Rectal smooth muscle tissue (tissue), 1 donor: ENCODE results near the gene SYNE3.

Experiments
- H3K27ac ChIP-seq: one replicate; pipeline ENCODE4 v1.7.0; 2013; ENCODE audit warnings: low read depth, low read length, inconsistent platforms
- H3K27me3 ChIP-seq: one replicate; pipeline ENCODE4 v1.7.0; 2013; ENCODE audit warnings: low read length; ENCODE audit not compliant: control insufficient read depth, insufficient read depth
- H3K36me3 ChIP-seq: one replicate; pipeline ENCODE4 v1.7.0; 2013; ENCODE audit warnings: low read length; ENCODE audit not compliant: control insufficient read depth, insufficient read depth
- H3K4me1 ChIP-seq: one replicate; pipeline ENCODE4 v1.7.0; 2013; ENCODE audit warnings: low read length; ENCODE audit not compliant: control insufficient read depth, insufficient read depth
- H3K4me3 ChIP-seq: one replicate; pipeline ENCODE4 v1.7.0; 2013; ENCODE audit warnings: low read length
- H3K9ac ChIP-seq: one replicate; pipeline ENCODE4 v1.7.0; 2013; ENCODE audit warnings: low read length

Gene SYNE3

DNA sequence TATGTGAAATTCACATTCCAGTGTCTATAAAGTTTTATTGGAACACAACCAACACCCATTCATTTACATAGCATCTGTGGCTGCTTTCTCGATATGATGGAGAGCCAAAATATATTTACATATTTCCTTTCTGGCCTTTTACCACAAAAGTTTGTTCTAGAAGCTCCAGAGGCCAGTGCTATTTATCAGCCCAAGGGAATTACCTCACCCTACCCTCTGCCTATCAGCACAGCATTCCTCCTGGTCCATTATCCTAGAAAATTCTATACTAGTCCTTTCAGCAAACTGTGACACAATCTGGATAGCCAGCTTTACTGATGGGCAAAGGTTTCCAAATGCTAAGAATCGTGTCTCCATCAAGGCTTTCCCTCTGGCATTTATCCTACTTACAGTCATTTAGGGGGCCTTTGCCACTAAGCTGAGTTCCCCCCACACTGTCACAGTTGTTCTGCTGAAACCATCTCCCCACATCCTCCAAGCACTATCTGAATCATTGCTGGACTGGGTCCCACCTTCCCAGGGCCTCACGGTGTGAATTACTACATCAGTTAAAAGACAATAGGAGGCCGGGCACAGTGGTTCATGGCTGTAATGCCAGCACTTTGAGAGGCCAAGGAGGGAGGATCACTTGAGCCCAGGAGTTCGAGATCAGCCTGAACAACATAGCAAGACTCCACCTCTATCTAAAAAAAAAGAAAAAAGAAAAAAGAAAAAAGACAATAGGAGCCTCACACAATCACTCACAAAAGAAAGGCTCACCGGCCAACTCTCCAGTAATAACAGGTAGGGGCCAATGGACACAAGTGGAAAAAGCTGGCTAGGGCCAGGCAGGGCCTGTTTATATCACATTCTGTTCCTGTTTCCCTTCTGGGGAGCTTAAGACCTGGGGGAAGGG lies 12.1 kb downstream of the SYNE3 start:
- Histone ChIP-seq H3K4me1 (peaks cover 4% of the 10 kb centered on the region), H3K9ac (no peak overlapping the region), H3K4me3 (no peak overlapping the region), H3K27me3 (no peaks in the 10 kb centered on the region), H3K36me3 (no peaks in the 10 kb centered on the region), H3K27ac (no peak overlapping the region)

DNA sequence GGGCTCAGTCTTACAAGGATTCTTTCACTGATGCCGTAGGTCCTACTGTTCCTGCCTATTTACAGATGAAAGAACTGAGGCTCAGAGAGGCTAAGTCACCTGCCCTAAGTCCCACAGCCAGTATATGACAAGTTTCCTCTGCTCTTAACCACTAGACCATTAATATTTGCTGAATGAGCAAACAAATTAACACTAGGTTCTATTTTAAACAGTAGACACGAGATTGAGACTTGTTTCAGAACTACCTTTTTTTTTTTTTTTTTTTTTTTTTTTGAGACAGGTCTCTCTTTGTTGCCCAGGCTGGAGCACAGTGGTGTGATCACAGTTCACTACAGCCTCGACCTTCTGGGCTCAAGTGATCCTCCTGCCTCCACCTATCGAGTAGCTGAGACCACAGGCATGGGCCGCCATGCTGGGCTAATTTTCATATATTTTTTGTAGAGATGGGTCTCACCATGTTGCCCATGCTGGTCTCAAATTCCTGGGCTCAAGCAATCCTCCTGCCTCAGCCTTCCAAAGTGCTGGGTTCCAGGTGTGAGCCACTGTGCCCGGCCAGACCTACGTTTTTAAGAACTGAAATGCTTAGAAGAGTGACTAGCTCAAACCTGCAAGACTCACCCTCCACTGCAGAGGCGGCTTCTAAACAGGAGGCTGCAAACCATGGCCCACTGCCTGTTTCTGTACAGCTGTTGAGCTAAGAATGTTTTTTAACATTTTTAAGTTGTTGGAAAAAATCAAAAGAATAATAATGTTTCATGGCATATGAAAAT lies 12.9 kb downstream of the SYNE3 start:
- Histone ChIP-seq H3K27me3 (no peaks in the 10 kb centered on the region), H3K4me3 (no peak overlapping the region), H3K9ac (no peak overlapping the region), H3K36me3 (no peaks in the 10 kb centered on the region), H3K27ac (no peak overlapping the region), H3K4me1 (peaks cover 9% of the 10 kb centered on the region)

DNA sequence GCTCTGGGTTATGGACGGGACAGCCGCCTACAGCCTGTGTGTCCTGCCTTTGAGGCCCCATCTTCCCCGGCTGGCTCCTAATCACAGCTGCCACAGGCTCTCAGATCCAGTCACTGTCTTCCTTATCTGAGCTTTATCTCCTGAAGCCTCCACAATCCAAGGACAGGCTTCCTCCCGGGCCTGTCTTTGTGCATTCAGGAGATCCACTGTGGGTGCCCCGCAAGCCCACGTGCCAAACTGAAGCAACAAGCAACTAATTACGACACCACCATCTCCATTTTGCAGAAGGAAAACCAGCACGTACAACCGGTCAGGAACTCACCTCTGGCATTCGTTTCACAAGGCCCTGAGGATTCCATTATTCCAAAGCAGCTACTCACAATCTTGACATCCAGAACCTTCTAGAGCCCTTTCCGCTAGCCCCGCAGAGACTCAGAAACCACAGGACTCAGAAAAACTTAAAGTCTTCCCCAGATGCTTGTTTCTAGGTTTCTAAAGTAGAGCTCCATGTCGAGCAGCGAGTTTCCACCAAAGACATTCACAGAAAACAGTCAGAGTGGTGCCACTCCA lies 14.0 kb downstream of the SYNE3 start:
- Histone ChIP-seq H3K36me3 (no peaks in the 10 kb centered on the region), H3K4me1 (peaks cover 4% of the 10 kb centered on the region), H3K9ac (no peak overlapping the region), H3K27ac (no peak overlapping the region), H3K4me3 (no peak overlapping the region), H3K27me3 (no peaks in the 10 kb centered on the region)

DNA sequence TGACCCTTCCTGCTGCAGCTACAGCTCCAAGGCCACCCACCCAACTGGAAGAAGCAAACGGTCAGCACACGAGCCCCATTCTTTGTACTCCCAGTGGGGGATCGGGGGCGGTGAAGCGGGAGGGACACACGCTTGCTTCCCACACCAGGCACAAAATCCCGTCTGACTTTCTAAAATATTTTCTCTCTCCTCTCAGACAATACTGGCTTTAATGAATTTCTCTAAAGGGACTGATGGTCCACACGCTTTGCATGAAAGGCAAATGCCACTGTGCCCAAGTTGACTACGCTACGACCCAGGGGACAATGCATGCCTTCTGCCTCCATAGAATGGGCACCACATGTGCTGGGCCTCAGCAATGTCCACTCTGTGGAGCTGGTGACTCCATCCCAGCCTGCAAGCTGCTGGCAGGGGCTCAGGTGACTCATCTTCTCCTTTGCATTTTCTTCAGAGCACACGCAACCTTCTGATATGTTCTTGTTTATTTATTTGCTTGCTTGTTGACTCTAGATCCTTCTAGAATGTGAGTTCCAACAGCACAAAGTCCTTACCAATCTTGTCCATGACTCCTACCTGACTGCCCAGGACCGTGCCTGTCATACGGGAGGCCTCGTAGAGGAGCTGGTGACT lies 15.6 kb downstream of the SYNE3 start:
- Histone ChIP-seq H3K4me3 (no peak overlapping the region), H3K27me3 (no peaks in the 10 kb centered on the region), H3K9ac (no peak overlapping the region), H3K36me3 (no peaks in the 10 kb centered on the region), H3K4me1 (peaks cover 4% of the 10 kb centered on the region), H3K27ac (no peak overlapping the region)

GRCh38 chr14:95500201-95500681 lies 16.2 kb downstream of the SYNE3 start:
- H3K27ac ChIP-seq: no peak overlapping the region
- peaks cover 4% of the 10 kb centered on the region for H3K4me1 ChIP-seq
- no peak overlapping the region for H3K4me3 ChIP-seq
- no peaks in the 10 kb centered on the region for H3K27me3 ChIP-seq
- H3K36me3 ChIP-seq: no peaks in the 10 kb centered on the region
- H3K9ac ChIP-seq: no peak overlapping the region

GRCh38 chr14:95499354-95499750 lies 17.1 kb downstream of the SYNE3 start:
- Histone ChIP-seq H3K4me3 (no peak overlapping the region), H3K4me1 (peaks cover 4% of the 10 kb centered on the region), H3K27ac (no peak overlapping the region), H3K27me3 (no peaks in the 10 kb centered on the region), H3K9ac (no peak overlapping the region), H3K36me3 (no peaks in the 10 kb centered on the region)

DNA sequence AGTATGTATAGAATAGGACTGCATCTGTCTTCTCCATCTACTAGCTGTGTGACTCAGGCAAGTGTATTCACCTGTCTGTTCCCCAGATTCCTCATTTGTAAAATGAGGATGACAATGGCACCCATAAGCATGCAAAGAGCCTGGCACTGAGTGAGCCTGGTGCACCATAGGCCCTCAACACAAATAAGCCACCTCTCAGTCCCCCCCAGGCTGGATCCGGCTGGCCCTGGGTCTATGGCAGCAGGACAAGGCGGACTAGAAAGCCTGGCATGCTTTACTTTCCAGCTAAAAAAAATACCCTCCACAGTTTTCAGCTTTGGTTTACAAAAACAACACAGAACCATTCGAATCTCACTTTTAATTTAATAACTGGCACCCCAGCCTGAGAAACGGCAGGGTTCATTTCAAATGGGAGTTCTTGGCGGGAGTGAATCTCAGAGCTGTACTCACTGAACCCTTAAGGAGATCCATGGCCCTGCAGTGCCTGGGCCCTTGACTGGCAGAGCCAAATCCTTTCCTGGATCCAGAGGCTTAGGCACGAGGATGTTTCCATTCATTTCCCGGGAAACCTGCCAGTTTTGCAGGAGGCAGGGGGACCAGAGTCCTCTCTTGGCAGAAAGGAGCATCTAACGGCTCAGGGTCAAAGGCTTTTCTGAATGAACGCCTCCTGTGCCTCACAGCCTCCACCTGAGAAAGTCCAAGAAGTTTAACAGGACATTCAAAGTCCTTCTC lies 17.7 kb downstream of the SYNE3 start:
- H3K36me3 ChIP-seq: no peaks in the 10 kb centered on the region
- H3K27ac ChIP-seq: no peak overlapping the region
- H3K4me1 ChIP-seq: peaks cover 4% of the 10 kb centered on the region
- H3K4me3 ChIP-seq: no peak overlapping the region
- H3K9ac ChIP-seq: no peak overlapping the region
- no peaks in the 10 kb centered on the region for H3K27me3 ChIP-seq

- H3K36me3 ChIP-seq: no peaks in the 10 kb centered on the region
- no peaks in the 10 kb centered on the region for H3K27me3 ChIP-seq
- H3K27ac ChIP-seq: no peak overlapping the region
- H3K9ac ChIP-seq: no peak overlapping the region
- no peak overlapping the region for H3K4me3 ChIP-seq
- peaks cover 4% of the 10 kb centered on the region for H3K4me1 ChIP-seq
Observed at GRCh38 chr14:95497561-95498011, 18.9 kb downstream of the SYNE3 start.

DNA sequence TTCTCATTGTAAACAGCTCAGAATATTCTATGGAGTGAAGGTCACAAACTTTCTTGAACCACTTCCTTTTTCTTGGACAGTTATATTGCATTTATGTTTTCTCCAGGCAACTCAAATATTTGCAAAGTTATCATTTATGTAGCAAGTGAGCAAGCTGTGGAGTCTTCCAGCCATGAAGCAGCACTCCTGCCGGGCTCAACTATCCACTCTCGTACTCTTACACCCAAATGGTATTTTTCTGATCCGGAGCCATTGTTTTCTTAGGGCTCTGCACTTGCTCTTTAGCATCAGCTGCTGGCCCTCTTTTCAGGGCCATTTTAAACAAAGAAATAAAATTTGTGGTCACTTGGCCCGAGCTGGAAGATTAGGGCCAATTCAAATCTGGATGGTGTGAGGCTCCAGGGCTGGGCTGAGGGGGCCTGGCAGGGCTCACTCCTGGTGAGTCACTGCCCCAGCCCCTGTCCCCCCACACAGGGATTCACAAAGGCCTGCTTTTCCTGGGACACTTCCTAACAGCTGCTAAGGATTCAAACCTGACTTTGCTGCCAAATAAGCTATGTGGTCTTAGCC lies 19.7 kb downstream of the SYNE3 start:
- H3K36me3 ChIP-seq: no peaks in the 10 kb centered on the region
- H3K4me1 ChIP-seq: peaks cover 4% of the 10 kb centered on the region
- no peak overlapping the region for H3K4me3 ChIP-seq
- no peak overlapping the region for H3K9ac ChIP-seq
- no peak overlapping the region for H3K27ac ChIP-seq
- H3K27me3 ChIP-seq: no peaks in the 10 kb centered on the region

- Histone ChIP-seq H3K27ac (no peak overlapping the region), H3K4me1 (peaks cover 4% of the 10 kb centered on the region), H3K36me3 (no peaks in the 10 kb centered on the region), H3K4me3 (no peak overlapping the region), H3K9ac (no peak overlapping the region), H3K27me3 (no peaks in the 10 kb centered on the region)
Observed at GRCh38 chr14:95496111-95496681, 20.3 kb downstream of the SYNE3 start.

GRCh38 chr14:95495538-95496025 lies 20.9 kb downstream of the SYNE3 start:
- H3K4me1 ChIP-seq: peaks cover 4% of the 10 kb centered on the region

More at GRCh38 chr14:95495538-95496025, 20.9 kb downstream of the SYNE3 start:
- Histone ChIP-seq H3K4me3 (no peak overlapping the region), H3K36me3 (no peaks in the 10 kb centered on the region), H3K27me3 (no peaks in the 10 kb centered on the region), H3K9ac (no peak overlapping the region), H3K27ac (peak overlapping the region; percentile 5)
